ENCODE results near the gene HMGN3.
"Not testable (repeated sequence)": the region's sequence is repeated elsewhere in the genome, so short reads cannot be mapped to it uniquely, and the experiment has no call there.

The HMGN3 gene

DNA sequence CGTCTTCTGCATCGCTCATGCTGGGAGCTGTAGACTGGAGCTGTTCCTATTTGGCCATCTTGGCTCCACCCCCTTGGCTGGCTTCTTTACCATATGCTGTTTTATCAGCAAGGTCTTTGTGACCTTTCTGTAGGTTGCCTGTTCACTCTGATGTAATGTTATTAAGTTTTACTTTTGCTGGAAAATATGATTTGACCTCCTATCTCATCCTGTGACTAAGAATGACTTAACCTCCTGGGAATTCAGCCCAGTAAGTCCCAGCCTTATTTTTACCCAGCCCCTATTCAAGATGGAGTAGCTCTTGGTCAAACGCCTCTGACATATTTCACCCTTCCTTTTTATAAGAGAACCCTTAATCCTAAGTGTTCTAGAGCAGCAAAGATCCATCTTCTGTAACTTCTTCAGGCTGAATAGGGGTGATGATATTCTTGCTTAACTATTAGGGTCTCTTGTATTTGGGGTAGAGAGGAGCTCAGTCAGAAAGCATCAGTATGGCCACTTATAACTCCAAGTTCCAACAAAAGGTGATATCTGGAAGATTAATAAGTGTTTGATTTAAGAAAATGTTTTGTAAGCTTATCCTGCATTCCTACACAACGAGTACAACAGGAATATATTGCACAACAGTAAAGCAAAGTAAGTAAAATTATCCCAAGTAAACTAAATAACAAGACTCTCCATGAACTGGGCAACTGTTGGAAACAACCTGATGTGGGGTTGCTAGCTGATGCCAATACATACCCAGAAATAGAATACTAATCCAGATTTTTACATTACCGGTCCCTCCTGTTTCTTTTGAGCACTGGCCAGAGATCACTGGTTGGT, 23.1 kb upstream of the HMGN3 start:
- Histone ChIP-seq H3K9me3 (ENCODE audit: low read length) (no peaks in the 10 kb centered on the region), H3K79me2 (ENCODE audit: insufficient read depth, low read length) (no peaks in the 10 kb centered on the region), H3K4me3 (ENCODE audit: low read depth, low read length, poor library complexity, severe bottlenecking) (no peak overlapping the region), H2AFZ (ENCODE audit: low read length) (no peak overlapping the region), H3F3A (ENCODE audit: insufficient read depth, low read length) (no peaks in the 10 kb centered on the region), H3K4me2 (ENCODE audit: low read length) (no peak overlapping the region), H3K9ac (ENCODE audit: low read length) (no peak overlapping the region), H4K20me1 (ENCODE audit: insufficient read depth, low read length) (no peaks in the 10 kb centered on the region), H3K27me3 (ENCODE audit: insufficient read depth, low read length) (no peaks in the 10 kb centered on the region), H3K9me2 (ENCODE audit: low read depth, low read length) (no peaks in the 10 kb centered on the region), H3K36me3 (ENCODE audit: insufficient read depth, low read length) (no peaks in the 10 kb centered on the region), H3K4me1 (ENCODE audit: insufficient read depth, low read length, severe bottlenecking) (no peaks in the 10 kb centered on the region), H3K27ac (ENCODE audit: low read depth, low read length, poor library complexity, severe bottlenecking) (no peak overlapping the region)
- TF ChIP-seq EZH2 (IDR thresholded peaks at IDR 0.05; ENCODE audit: borderline replicate concordance, low read length): no peak
- TF ChIP-seq CTCF (IDR thresholded peaks at IDR 0.05; ENCODE audit: low read length): no peak

- H3K27ac ChIP-seq (ENCODE audit: low read depth, low read length, poor library complexity, severe bottlenecking); H3K9me2 ChIP-seq (ENCODE audit: low read depth, low read length); H3K79me2 ChIP-seq (ENCODE audit: insufficient read depth, low read length); H3K4me3 ChIP-seq (ENCODE audit: low read depth, low read length, poor library complexity, severe bottlenecking); H3K36me3 ChIP-seq (ENCODE audit: insufficient read depth, low read length); H3K4me1 ChIP-seq (ENCODE audit: insufficient read depth, low read length, severe bottlenecking); H4K20me1 ChIP-seq (ENCODE audit: insufficient read depth, low read length); H2AFZ ChIP-seq (ENCODE audit: low read length); H3K4me2 ChIP-seq (ENCODE audit: low read length); H3K27me3 ChIP-seq (ENCODE audit: insufficient read depth, low read length); H3K9me3 ChIP-seq (ENCODE audit: low read length); H3F3A ChIP-seq (ENCODE audit: insufficient read depth, low read length); H3K9ac ChIP-seq (ENCODE audit: low read length): not testable (repeated sequence)
Measured at GRCh38 chr6:79256770-79257169, 22.3 kb upstream of the HMGN3 start.

GRCh38 chr6:79255086-79255485, 20.6 kb upstream of the HMGN3 start:
- not testable (repeated sequence) for H3K36me3 ChIP-seq (ENCODE audit: insufficient read depth, low read length); H4K20me1 ChIP-seq (ENCODE audit: insufficient read depth, low read length); H3F3A ChIP-seq (ENCODE audit: insufficient read depth, low read length); H3K9me3 ChIP-seq (ENCODE audit: low read length); H3K9ac ChIP-seq (ENCODE audit: low read length); H3K9me2 ChIP-seq (ENCODE audit: low read depth, low read length); H3K79me2 ChIP-seq (ENCODE audit: insufficient read depth, low read length); H3K27ac ChIP-seq (ENCODE audit: low read depth, low read length, poor library complexity, severe bottlenecking); H2AFZ ChIP-seq (ENCODE audit: low read length); H3K4me2 ChIP-seq (ENCODE audit: low read length); H3K4me3 ChIP-seq (ENCODE audit: low read depth, low read length, poor library complexity, severe bottlenecking); H3K27me3 ChIP-seq (ENCODE audit: insufficient read depth, low read length); H3K4me1 ChIP-seq (ENCODE audit: insufficient read depth, low read length, severe bottlenecking)

- no peak for TF ChIP-seq EZH2 (IDR thresholded peaks at IDR 0.05; ENCODE audit: borderline replicate concordance, low read length)
- TF ChIP-seq CTCF (IDR thresholded peaks at IDR 0.05; ENCODE audit: low read length): 0 out of 2 replicates have a peak, but pooled peaks have one; percentile 3
Measured at GRCh38 chr6:79250559-79250958, 16.1 kb upstream of the HMGN3 start.

More at GRCh38 chr6:79250559-79250958, 16.1 kb upstream of the HMGN3 start:
- Histone ChIP-seq H2AFZ (ENCODE audit: low read length) (no peak overlapping the region), H3K4me3 (ENCODE audit: low read depth, low read length, poor library complexity, severe bottlenecking) (no peak overlapping the region), H3K27me3 (ENCODE audit: insufficient read depth, low read length) (no peaks in the 10 kb centered on the region), H3K9ac (ENCODE audit: low read length) (no peak overlapping the region), H3K9me2 (ENCODE audit: low read depth, low read length) (no peaks in the 10 kb centered on the region), H4K20me1 (ENCODE audit: insufficient read depth, low read length) (no peaks in the 10 kb centered on the region), H3K4me2 (ENCODE audit: low read length) (no peak overlapping the region), H3K4me1 (ENCODE audit: insufficient read depth, low read length, severe bottlenecking) (no peaks in the 10 kb centered on the region), H3K9me3 (ENCODE audit: low read length) (no peaks in the 10 kb centered on the region), H3K36me3 (ENCODE audit: insufficient read depth, low read length) (no peaks in the 10 kb centered on the region), H3K27ac (ENCODE audit: low read depth, low read length, poor library complexity, severe bottlenecking) (no peak overlapping the region), H3K79me2 (ENCODE audit: insufficient read depth, low read length) (no peaks in the 10 kb centered on the region), H3F3A (ENCODE audit: insufficient read depth, low read length) (no peaks in the 10 kb centered on the region)
